Measurements from ENCODE around the gene YOD1. TPM values are rescaled to one million over a fixed set of nuclear protein-coding genes. Genes with fewer than 3 reads are reported as not detected.

YOD1 gene
- total and polyA plus RNA-seq, 2 of the 13 experiments (the other 11 are each of a cell fraction or from before 2014, with no cell fraction given), result 3.4 to 9.1 TPM

DNA sequence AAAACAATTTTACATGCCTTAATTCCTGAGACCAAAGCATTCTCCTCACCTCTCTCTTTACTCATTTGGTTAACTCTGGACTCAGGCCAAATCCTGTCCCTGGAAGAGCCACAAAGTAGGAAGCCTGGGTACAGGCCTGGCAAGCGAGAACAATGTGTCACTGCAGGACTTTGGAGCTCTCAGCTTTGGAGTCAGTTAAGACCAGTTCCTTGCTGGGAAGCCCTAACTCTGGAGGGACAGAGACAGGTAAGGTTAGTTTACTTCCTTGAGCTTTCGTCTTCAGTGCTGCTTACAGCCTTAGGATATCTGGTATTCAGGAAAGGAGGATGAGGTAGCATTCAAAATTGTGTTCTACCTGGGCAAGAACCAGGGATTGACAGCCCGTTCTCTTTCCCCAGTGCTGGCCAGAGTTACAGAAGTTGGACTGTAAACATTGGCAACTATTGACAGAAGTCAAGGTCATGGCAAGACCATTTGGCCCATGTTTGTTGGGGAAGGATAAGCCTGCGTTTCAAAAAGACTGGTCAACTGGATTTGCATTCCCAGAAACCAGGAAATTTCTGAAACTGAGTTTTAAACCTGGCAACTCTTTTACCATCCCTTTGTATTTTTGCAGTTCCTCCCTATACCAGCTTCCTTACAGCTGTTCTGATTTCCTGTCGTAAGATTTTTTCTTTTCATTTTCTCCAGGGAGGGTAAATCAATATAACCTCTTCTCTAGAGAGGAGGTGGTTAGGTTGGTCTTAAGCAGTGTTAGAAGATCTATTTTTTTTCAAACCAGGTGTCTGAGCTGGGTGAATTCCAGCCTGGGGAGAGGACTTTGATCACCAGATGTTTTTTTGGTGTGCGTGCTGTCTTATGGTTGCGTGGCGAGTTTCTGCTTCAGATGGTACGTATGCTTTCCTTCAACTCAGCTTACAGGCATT is 38.0 kb upstream of the YOD1 start, which contains the start of gene C4BPB (continued):
- TF ChIP-seq ZNF451 (CRISPR knock-in tag; IDR thresholded peaks at IDR 0.05) (no peak), ZNF577 (CRISPR knock-in tag; IDR thresholded peaks at IDR 0.05; ENCODE audit: borderline replicate concordance, low read depth) (no peak), FOXC1 (CRISPR knock-in tag; IDR thresholded peaks at IDR 0.05; ENCODE audit: borderline replicate concordance) (no peak; the same call in 1 of the 2 replicates), KDM6A (CRISPR knock-in tag; IDR thresholded peaks at IDR 0.05; ENCODE audit: low read depth) (peak; percentile 99), LCORL (IDR thresholded peaks at IDR 0.05) (peak; percentile 21; the same call in 1 of the 2 replicates), LCORL (CRISPR knock-in tag; IDR thresholded peaks at IDR 0.05) (peak; percentile 46; the same call in 1 of the 2 replicates), POLR2A (IDR thresholded peaks at IDR 0.05; ENCODE audit: insufficient read depth in 1 of 2, low read depth in 2 of 2, low read length in 2 of 2) (peak in 1 of 2 experiments; percentile 63; a peak in 2 of 4 replicates), NAIF1 (CRISPR knock-in tag; IDR thresholded peaks at IDR 0.05; ENCODE audit: borderline replicate concordance) (peak; percentile 53; the same call in 1 of the 2 replicates), PCBP2 (optimal IDR thresholded peaks at IDR 0.05; ENCODE audit: low read depth, low read length, poor library complexity, severe bottlenecking) (no peak), ZNF331 (CRISPR knock-in tag; IDR thresholded peaks at IDR 0.05) (peak; percentile 89), ZEB1 (IDR thresholded peaks at IDR 0.05; ENCODE audit: insufficient replicate concordance, low read depth) (peak; percentile 76), MAZ (IDR thresholded peaks at IDR 0.05; ENCODE audit: borderline replicate concordance, low read depth, low read length) (no peak), MAZ (CRISPR knock-in tag; IDR thresholded peaks at IDR 0.05; ENCODE audit: low read depth) (0 out of 2 replicates have a peak, but pooled peaks have one; percentile 13), SSRP1 (CRISPR knock-in tag; IDR thresholded peaks at IDR 0.05) (no peak), FOXA1 (IDR thresholded peaks at IDR 0.05) (peak; percentile 92), FOXA1 (CRISPR knock-in tag; IDR thresholded peaks at IDR 0.05) (peak; percentile 99)
- TF ChIP-seq, protein P1, sequence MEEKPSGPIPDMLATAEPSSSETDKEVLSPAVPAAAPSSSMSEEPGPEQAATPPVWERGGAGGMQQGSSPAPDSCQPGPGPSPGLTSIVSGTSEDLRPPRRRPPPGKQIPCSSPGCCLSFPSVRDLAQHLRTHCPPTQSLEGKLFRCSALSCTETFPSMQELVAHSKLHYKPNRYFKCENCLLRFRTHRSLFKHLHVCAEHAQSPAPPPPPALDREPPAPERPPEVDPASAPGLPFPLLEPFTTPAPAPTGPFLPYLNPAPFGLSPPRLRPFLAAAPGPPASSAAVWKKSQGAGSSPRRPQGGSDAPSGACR (CRISPR knock-in tag; IDR thresholded peaks at IDR 0.05), result no peak
- TF ChIP-seq, protein P2, sequence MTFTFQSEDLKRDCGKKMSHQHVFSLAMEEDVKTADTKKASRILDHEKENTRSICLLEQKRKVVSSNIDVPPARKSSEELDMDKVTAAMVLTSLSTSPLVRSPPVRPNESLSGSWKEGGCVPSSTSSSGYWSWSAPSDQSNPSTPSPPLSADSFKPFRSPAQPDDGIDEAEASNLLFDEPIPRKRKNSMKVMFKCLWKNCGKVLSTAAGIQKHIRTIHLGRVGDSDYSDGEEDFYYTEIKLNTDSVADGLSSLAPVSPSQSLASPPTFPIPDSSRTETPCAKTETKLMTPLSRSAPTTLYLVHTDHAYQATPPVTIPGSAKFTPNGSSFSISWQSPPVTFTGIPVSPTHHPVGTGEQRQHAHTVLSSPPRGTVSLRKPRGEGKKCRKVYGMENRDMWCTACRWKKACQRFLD (CRISPR knock-in tag; IDR thresholded peaks at IDR 0.05; ENCODE audit: borderline replicate concordance), result no peak; the same call in 1 of the 2 replicates
- TF ChIP-seq, protein P3, sequence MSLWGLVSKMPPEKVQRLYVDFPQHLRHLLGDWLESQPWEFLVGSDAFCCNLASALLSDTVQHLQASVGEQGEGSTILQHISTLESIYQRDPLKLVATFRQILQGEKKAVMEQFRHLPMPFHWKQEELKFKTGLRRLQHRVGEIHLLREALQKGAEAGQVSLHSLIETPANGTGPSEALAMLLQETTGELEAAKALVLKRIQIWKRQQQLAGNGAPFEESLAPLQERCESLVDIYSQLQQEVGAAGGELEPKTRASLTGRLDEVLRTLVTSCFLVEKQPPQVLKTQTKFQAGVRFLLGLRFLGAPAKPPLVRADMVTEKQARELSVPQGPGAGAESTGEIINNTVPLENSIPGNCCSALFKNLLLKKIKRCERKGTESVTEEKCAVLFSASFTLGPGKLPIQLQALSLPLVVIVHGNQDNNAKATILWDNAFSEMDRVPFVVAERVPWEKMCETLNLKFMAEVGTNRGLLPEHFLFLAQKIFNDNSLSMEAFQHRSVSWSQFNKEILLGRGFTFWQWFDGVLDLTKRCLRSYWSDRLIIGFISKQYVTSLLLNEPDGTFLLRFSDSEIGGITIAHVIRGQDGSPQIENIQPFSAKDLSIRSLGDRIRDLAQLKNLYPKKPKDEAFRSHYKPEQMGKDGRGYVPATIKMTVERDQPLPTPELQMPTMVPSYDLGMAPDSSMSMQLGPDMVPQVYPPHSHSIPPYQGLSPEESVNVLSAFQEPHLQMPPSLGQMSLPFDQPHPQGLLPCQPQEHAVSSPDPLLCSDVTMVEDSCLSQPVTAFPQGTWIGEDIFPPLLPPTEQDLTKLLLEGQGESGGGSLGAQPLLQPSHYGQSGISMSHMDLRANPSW (CRISPR knock-in tag; IDR thresholded peaks at IDR 0.05; ENCODE audit: borderline replicate concordance), result no peak
- TF ChIP-seq, protein P4, sequence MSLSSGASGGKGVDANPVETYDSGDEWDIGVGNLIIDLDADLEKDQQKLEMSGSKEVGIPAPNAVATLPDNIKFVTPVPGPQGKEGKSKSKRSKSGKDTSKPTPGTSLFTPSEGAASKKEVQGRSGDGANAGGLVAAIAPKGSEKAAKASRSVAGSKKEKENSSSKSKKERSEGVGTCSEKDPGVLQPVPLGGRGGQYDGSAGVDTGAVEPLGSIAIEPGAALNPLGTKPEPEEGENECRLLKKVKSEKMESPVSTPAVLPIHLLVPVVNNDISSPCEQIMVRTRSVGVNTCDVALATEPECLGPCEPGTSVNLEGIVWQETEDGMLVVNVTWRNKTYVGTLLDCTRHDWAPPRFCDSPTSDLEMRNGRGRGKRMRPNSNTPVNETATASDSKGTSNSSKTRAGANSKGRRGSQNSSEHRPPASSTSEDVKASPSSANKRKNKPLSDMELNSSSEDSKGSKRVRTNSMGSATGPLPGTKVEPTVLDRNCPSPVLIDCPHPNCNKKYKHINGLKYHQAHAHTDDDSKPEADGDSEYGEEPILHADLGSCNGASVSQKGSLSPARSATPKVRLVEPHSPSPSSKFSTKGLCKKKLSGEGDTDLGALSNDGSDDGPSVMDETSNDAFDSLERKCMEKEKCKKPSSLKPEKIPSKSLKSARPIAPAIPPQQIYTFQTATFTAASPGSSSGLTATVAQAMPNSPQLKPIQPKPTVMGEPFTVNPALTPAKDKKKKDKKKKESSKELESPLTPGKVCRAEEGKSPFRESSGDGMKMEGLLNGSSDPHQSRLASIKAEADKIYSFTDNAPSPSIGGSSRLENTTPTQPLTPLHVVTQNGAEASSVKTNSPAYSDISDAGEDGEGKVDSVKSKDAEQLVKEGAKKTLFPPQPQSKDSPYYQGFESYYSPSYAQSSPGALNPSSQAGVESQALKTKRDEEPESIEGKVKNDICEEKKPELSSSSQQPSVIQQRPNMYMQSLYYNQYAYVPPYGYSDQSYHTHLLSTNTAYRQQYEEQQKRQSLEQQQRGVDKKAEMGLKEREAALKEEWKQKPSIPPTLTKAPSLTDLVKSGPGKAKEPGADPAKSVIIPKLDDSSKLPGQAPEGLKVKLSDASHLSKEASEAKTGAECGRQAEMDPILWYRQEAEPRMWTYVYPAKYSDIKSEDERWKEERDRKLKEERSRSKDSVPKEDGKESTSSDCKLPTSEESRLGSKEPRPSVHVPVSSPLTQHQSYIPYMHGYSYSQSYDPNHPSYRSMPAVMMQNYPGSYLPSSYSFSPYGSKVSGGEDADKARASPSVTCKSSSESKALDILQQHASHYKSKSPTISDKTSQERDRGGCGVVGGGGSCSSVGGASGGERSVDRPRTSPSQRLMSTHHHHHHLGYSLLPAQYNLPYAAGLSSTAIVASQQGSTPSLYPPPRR (CRISPR knock-in tag; IDR thresholded peaks at IDR 0.05; ENCODE audit: borderline replicate concordance), result peak; percentile 86
